AG04449 (cell line): ENCODE measurements around the gene LRP1-AS.

Experiments used
- CTCF ChIA-PET: fragments of 350-600 bp; formaldehyde crosslinking; extraction: SDS; loops from one replicate; lab custom pipeline; 2021; ENCODE audit warnings: antibody characterized with exemption; lab: Yijun Ruan, JAX
- POLR2A ChIA-PET: fragments of 400-600, 350-600 bp; formaldehyde crosslinking; extraction: SDS; loops from one replicate; lab custom pipeline; 2020; ENCODE audit warnings: antibody characterized with exemption, inconsistent platforms; lab: Yijun Ruan, JAX
- DNase-seq: peaks from one replicate; pipeline ENCODE4 v3.0.0-alpha.2; 2010; ENCODE audit warnings: low read depth, low spot score
- H3K4me3 ChIP-seq: 2 replicates; pipeline ENCODE4 v1.5.1; 2011; ENCODE audit warnings: low read depth, mild to moderate bottlenecking, control low read depth, low read length
- CTCF ChIP-seq: IDR thresholded peaks from one replicate; pipeline ENCODE4 v1.5.1; 2011; ENCODE audit warnings: mild to moderate bottlenecking, moderate library complexity, low read length, control low read depth, inconsistent platforms; ENCODE audit not compliant: insufficient read depth; ENCODE audit errors: missing control alignments

The LRP1-AS gene

GRCh38 chr12:57143454-57143853 is 4.0 kb downstream of the LRP1-AS start:
- no peak for TF ChIP-seq CTCF
- ChIA-PET POLR2A (no interaction called here), CTCF (interaction anchor here (0.6 to 1.0 kb wide), 2 partner anchors 19 to 37 kb away, joined by 3 read pairs; no protein-coding TSS in a partner anchor)
- no peak for DNase-seq
- no peak overlapping the region for H3K4me3 ChIP-seq

GRCh38 chr12:57142727-57143126 is 4.7 kb downstream of the LRP1-AS start:
- POLR2A ChIA-PET = no interaction called here
- CTCF ChIA-PET = interaction anchor here (1.3 to 1.6 kb wide), 3 partner anchors 19 to 71 kb away, joined by 3 to 7 read pairs (median 6); no protein-coding TSS in a partner anchor

GRCh38 chr12:57142121-57142520 is 5.3 kb downstream of the LRP1-AS start:
- no peak for TF ChIP-seq CTCF
- ChIA-PET POLR2A (no interaction called here), CTCF (interaction anchor here (1.0 to 2.6 kb wide), 6 partner anchors 8 to 72 kb away, joined by 3 to 11 read pairs (median 6); no protein-coding TSS in a partner anchor)
- DNase-seq = no peak
- no peak overlapping the region for H3K4me3 ChIP-seq

More at GRCh38 chr12:57142727-57143126, 4.7 kb downstream of the LRP1-AS start:
- DNase-seq = no peak
- TF ChIP-seq CTCF = no peak
- H3K4me3 ChIP-seq = no peak overlapping the region

GRCh38 chr12:57141249-57141648 is 6.2 kb downstream of the LRP1-AS start:
- TF ChIP-seq CTCF = no peak
- ChIA-PET POLR2A (interaction anchor here (0.6 kb wide), 1 partner anchor 46 kb away, joined by 3 read pairs; no protein-coding TSS in a partner anchor), CTCF (interaction anchor here (0.9 to 2.6 kb wide), 7 partner anchors 9 to 75 kb away, joined by 3 to 11 read pairs (median 6); no protein-coding TSS in a partner anchor)
- DNase-seq = no peak
- no peak overlapping the region for H3K4me3 ChIP-seq

GRCh38 chr12:57139796-57140649 is 7.4 kb downstream of the LRP1-AS start:
- no peak for TF ChIP-seq CTCF
- no peak for DNase-seq
- ChIA-PET CTCF (interaction anchor here (0.9 to 2.6 kb wide), 4 partner anchors 9 to 68 kb away, joined by 3 to 11 read pairs (median 6); no protein-coding TSS in a partner anchor), POLR2A (interaction anchor here (0.6 kb wide), 1 partner anchor 42 kb away, joined by 4 read pairs; no protein-coding TSS in a partner anchor)
- H3K4me3 ChIP-seq = no peak overlapping the region
